Esophagus (tissue), 2 donors: Measurements from ENCODE around the gene PRCD. TPM values are rescaled to one million over a fixed set of nuclear protein-coding genes. Genes with fewer than 3 reads are reported as not detected.

ENCODE experiments used
- H3K27ac ChIP-seq, 2 donors: one replicate each; pipeline ENCODE4 v1.5.1; 2013; ENCODE audit warnings: low read depth in 2 of 2, mild to moderate bottlenecking in 2 of 2, inconsistent platforms in 1 of 2, low read length in 1 of 2, moderate library complexity in 1 of 2
- H3K27me3 ChIP-seq, 2 donors: one replicate each; pipeline ENCODE4 v1.6.1; 2013; ENCODE audit warnings: low read length in 2 of 2, control low read depth in 1 of 2, mild to moderate bottlenecking in 1 of 2; ENCODE audit not compliant: insufficient read depth in 2 of 2, control insufficient read depth in 1 of 2
- H3K36me3 ChIP-seq, 2 donors: one replicate each; pipeline ENCODE4 v1.6.1; 2013; ENCODE audit warnings: low read length in 1 of 2; ENCODE audit not compliant: control insufficient read depth in 2 of 2, insufficient read depth in 2 of 2
- H3K4me1 ChIP-seq, 2 donors: one replicate each; pipeline ENCODE4 v1.6.1; 2013; ENCODE audit warnings: low read length in 1 of 2; ENCODE audit not compliant: control insufficient read depth in 2 of 2, insufficient read depth in 2 of 2
- H3K4me3 ChIP-seq, 2 donors: one replicate each; pipeline ENCODE4 v1.5.1; 2013; ENCODE audit warnings: low read length in 2 of 2, mild to moderate bottlenecking in 2 of 2, low read depth in 1 of 2, moderate library complexity in 1 of 2
- H3K9me3 ChIP-seq, 2 donors: one replicate each; pipeline ENCODE4 v1.6.1; 2013; ENCODE audit warnings: mild to moderate bottlenecking in 2 of 2, low read depth in 1 of 2, low read length in 1 of 2, moderate library complexity in 1 of 2; ENCODE audit not compliant: control insufficient read depth in 2 of 2, insufficient read depth in 1 of 2
- WGBS, 2 donors: extraction: QIAGEN DNeasy Blood & Tissue Kit; methylation state at CpG; one replicate each; pipeline ENCODE4 v1.1.7; 2013; 5-methylcytosine and 5-hydroxymethylcytosine counted together
- polyA plus RNA-seq, 2 donors: library from polyadenylated mRNA; stranded (reverse); fragments of 200-250 nt; gene quantifications; one replicate each; pipeline ENCODE4 v1.2.3, GENCODE V29; 2013
- donor health status: healthy with polysubstance abuse.
- donor health status: Bipolar disorder and iron deficiency.

The PRCD gene
- polyA plus RNA-seq, 2 donors: 1.2 to 3.0 TPM

GRCh38 chr17:76538281-76538931 lies 1.4 kb upstream of the PRCD start:
- 33 to 39% methylated on average over 28 to 37 of the region's 37 CpGs for WGBS, 2 donors
- peak overlapping the region; percentile 34 to 38 for H3K27ac ChIP-seq
- H3K4me1 ChIP-seq: peaks cover 4 to 11% of the 10 kb centered on the region in 2 donors
- H3K36me3 ChIP-seq: peaks cover 0 to 2% of the 10 kb centered on the region in 2 donors
- H3K9me3 ChIP-seq: no peaks in the 10 kb centered on the region
- peak overlapping the region; percentile 32 to 40 for H3K4me3 ChIP-seq
- no peaks in the 10 kb centered on the region for H3K27me3 ChIP-seq

GRCh38 chr17:76538941-76539570 lies 788 bp upstream of the PRCD start:
- Histone ChIP-seq H3K36me3 (peaks cover 0 to 2% of the 10 kb centered on the region in 2 donors), H3K4me1 (peaks cover 4 to 13% of the 10 kb centered on the region in 2 donors), H3K27ac (peak overlapping the region in 1 of 2 donors; percentile 34), H3K4me3 (no peak overlapping the region), H3K9me3 (no peaks in the 10 kb centered on the region), H3K27me3 (no peaks in the 10 kb centered on the region)
- WGBS, 2 donors: 85 to 92% methylated on average over 9 of the region's 9 CpGs

- H3K9me3 ChIP-seq: no peaks in the 10 kb centered on the region
- peaks cover 0 to 2% of the 10 kb centered on the region in 2 donors for H3K36me3 ChIP-seq
- peak overlapping the region in 1 of 2 donors; percentile 18 for H3K4me3 ChIP-seq
- H3K4me1 ChIP-seq: peaks cover 4 to 14% of the 10 kb centered on the region in 2 donors
- peak overlapping the region; percentile 29 to 50 for H3K27ac ChIP-seq
- H3K27me3 ChIP-seq: no peaks in the 10 kb centered on the region
- 11 to 15% methylated on average over 25 to 27 of the region's 27 CpGs for WGBS, 2 donors
These were observed 797 bp downstream of the PRCD start for GRCh38 chr17:76540381-76541300.

GRCh38 chr17:76541739-76542454 lies 2.1 kb downstream of the PRCD start:
- H3K36me3 ChIP-seq: no peaks in the 10 kb centered on the region
- peaks cover 13 to 14% of the 10 kb centered on the region in 2 donors for H3K4me1 ChIP-seq
- 84 to 87% methylated on average over 10 of the region's 10 CpGs for WGBS, 2 donors
- H3K9me3 ChIP-seq: no peaks in the 10 kb centered on the region
- H3K27me3 ChIP-seq: no peaks in the 10 kb centered on the region
- no peak overlapping the region for H3K4me3 ChIP-seq
- H3K27ac ChIP-seq: peak overlapping the region in 1 of 2 donors; percentile 45

GRCh38 chr17:76542566-76542971 lies 2.7 kb downstream of the PRCD start:
- Histone ChIP-seq H3K4me1 (peaks cover 14 to 16% of the 10 kb centered on the region in 2 donors), H3K27me3 (no peaks in the 10 kb centered on the region), H3K9me3 (no peaks in the 10 kb centered on the region), H3K27ac (no peak overlapping the region), H3K4me3 (no peak overlapping the region), H3K36me3 (no peaks in the 10 kb centered on the region)
- WGBS, 2 donors: 74 to 78% methylated on average over 10 of the region's 10 CpGs

- Histone ChIP-seq H3K27ac (no peak overlapping the region), H3K27me3 (no peaks in the 10 kb centered on the region), H3K36me3 (no peaks in the 10 kb centered on the region), H3K4me3 (no peak overlapping the region), H3K9me3 (no peaks in the 10 kb centered on the region), H3K4me1 (peaks cover 14 to 16% of the 10 kb centered on the region in 2 donors)
- WGBS, 2 donors: 69 to 76% methylated on average over 8 of the region's 8 CpGs
These were observed 3.1 kb downstream of the PRCD start for GRCh38 chr17:76542984-76543383.

- 86 to 89% methylated on average over 6 of the region's 6 CpGs for WGBS, 2 donors
- Histone ChIP-seq H3K27me3 (no peaks in the 10 kb centered on the region), H3K4me3 (no peak overlapping the region), H3K4me1 (peaks cover 14 to 16% of the 10 kb centered on the region in 2 donors), H3K36me3 (no peaks in the 10 kb centered on the region), H3K9me3 (no peaks in the 10 kb centered on the region), H3K27ac (no peak overlapping the region)
These were observed 3.6 kb downstream of the PRCD start for GRCh38 chr17:76543482-76543825.

GRCh38 chr17:76543826-76544545 lies 4.1 kb downstream of the PRCD start:
- 58 to 62% methylated on average over 22 of the region's 22 CpGs for WGBS, 2 donors
- no peaks in the 10 kb centered on the region for H3K27me3 ChIP-seq
- H3K4me1 ChIP-seq: peaks cover 14 to 16% of the 10 kb centered on the region in 2 donors
- no peak overlapping the region for H3K4me3 ChIP-seq
- H3K36me3 ChIP-seq: no peaks in the 10 kb centered on the region
- H3K27ac ChIP-seq: peak overlapping the region in 1 of 2 donors; percentile 51
- no peaks in the 10 kb centered on the region for H3K9me3 ChIP-seq
